ENCODE measurements around the gene FBXO3.
A peak's percentile ranks its signal among the peaks of the same experiment; 100 is the strongest.
"Not testable (repeated sequence)": the region's sequence is repeated elsewhere in the genome, so short reads cannot be mapped to it uniquely, and the experiment has no call there.

The FBXO3 gene

GRCh38 chr11:33724644-33725035 is 49.7 kb downstream of the FBXO3 start:
- DNase-seq, result no peak

DNA sequence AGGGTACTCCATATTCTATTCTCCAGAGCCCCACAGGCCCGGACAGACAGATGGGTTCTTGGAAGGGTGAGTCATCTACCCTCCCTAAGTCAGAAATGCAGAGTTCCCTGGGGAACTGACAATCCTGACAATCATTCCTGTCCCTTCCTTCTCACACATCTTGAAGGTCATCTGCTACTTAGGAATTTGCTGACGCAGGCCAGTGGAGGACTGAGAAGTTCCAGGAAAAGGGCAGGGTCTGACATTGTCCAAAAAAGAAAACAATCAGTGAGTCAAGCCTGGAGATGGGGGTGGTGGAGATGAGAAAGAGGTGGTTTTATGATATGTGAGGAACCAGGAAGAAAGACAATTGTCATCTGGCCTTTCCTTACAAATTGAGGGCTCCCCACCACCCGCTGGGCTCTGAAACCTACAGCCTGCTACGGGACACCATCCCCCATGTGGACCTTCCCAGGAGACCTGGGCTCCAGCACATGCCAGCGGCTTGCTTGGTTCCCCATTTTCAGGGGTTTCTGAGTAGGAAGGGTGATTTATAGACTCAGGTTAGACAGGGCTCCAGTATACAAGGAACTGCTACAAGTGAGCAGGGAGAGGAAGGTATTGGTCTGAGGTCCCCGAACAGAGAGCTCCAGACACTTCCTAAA is 51.0 kb downstream of the FBXO3 start:
- DNase-seq, result no peak

DNA sequence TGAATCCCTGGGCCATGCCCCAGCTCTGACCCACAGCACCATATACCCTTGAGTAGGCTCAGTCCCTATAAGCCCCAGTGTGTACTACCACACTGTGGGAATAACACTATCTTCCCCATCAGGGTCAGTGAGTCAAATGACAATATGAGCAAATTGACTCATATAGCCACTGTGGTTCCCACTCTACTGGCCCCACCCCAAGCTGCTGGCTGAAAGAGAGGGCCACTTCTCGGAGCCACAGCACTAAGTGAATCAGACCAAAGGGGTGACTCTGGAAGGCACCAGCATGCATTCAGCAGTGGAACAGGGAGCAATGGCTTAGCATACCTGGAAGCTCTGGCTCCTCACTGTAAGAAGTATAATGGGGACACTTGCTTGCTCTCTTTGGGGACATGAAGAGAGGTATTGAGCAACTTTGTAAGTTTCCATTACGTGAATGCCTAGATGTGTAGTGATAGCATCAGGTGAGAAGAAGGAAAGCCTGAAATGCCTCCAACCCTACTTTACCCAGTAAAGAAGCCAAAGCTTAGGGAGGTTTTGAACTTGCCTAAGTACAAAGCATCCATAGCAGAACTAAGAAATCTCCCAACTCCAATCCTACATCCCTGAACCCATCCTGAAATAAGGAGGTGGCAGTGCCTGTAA is 51.6 kb downstream of the FBXO3 start:
- DNase-seq, result no peak

DNA sequence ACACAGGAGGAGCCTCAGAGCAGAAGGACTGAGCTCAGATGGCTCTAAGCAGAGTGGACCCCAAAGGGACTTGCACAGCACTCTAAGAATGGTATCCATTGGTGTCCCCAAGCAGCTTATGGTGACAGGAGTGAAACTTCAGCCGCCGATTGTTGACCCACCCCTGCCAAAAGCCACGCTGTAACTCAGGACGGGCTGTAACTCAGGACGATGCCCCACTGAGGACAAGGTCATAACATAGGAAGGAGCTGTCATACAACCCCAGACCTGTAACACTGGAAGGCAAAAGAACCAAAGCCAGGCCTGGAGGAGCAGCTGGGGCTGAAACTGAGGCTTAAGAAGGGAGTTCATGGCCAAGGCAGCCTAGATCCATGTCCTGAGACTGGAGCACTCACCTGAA is 52.3 kb downstream of the FBXO3 start:
- DNase-seq, result no peak

- no peak for DNase-seq
Observed at GRCh38 chr11:33721426-33721825, 52.9 kb downstream of the FBXO3 start.

GRCh38 chr11:33719587-33719986 is 54.7 kb downstream of the FBXO3 start:
- DNase-seq, result no peak

DNA sequence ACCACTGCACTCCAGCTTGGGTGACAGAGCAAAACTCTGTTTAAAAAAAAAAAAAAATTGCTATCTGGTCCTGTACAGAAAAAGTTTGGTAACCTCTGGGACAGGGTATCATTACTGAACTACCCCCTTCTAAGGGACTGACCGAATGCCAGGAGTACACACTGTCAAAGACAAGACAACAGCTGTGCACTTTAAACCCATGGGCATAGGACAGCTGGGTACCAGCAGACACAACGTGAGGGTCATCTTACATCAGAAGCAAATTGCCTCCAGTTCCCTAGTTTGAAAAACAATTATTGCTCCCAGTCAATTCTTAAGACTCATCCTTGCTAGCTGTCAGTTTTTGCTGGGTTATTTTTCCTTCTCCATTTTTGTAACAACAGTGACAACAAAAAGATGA is 55.9 kb downstream of the FBXO3 start:
- no peak for DNase-seq

DNA sequence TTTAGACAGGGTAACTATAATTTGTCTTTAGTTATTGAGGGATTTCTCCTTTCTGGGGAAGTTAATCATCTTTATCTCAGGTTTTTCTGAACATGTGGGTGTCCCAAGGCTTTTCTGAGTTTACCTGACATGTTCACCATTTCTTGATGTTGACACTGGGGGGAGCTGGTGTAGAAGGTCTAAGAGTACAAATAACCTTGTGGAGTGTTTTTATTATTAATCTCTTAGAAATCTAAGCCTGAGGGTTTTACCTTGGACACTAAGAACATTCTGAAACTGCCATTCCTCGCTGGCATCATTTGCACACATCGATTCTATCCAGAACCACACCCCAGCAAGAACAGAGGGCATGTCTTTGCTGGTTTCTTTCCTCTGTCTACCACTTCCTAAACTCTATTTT is 58.1 kb downstream of the FBXO3 start:
- DNase-seq, result no peak

DNA sequence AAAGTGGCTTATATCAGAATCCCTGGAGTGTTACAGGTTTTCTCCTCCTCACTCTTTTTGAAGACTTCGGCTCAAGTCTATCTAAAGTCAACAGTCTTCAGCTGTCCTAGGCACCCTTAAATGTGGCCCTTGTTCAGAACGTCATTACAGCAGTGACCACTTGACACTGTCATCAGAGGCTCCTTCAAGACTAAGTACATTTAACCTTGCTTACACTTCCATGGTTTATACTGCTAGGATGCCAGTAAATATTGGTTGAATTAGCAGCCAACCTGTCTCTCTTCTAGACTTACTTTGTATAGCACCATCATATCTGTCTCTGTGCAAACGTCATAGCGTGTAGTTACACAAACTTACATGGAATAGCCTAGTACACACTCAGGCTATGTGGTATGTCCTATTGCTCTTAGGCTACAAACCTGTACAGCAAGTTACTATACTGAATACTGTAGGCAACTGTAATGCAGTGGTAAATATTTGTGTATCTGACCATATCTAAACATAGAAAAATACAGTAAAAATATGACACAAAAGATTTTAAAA is 60.4 kb downstream of the FBXO3 start:
- DNase-seq, result no peak

DNA sequence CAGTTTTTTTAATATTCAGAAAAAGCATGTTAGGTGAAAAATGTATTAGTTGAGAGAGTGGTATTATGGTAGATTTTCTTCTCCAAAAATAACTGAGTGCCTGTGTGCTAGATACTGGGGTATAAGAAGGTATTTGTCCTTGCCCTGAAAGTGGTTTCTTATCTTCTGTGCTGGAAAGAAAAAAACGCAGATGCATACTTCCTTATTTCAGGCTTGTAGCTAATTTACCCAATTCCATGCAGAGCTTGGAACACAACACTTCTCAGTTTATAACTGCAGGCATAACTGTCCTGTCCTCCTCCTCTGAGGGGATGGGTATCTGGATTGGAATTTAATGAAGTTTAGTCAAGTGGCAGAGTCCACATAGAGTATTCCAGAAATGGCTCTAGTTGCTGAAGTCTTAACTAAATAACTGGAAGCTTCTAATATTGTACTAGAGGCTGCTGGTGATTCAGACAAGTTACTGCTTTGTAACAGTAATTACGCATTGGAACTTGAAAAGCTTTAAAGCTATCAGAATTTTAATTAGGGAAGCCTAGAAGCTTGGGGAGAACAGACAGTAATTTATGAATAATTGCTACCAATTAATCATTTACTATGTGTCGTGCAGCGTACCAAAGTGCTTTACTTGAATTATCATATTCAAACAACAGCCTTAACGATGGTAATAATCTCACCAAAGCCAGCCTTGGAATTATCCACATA is 61.0 kb downstream of the FBXO3 start:
- DNase-seq, result no peak

- DNase-seq, result no peak
Observed at GRCh38 chr11:33712436-33712835, 61.9 kb downstream of the FBXO3 start.

DNA sequence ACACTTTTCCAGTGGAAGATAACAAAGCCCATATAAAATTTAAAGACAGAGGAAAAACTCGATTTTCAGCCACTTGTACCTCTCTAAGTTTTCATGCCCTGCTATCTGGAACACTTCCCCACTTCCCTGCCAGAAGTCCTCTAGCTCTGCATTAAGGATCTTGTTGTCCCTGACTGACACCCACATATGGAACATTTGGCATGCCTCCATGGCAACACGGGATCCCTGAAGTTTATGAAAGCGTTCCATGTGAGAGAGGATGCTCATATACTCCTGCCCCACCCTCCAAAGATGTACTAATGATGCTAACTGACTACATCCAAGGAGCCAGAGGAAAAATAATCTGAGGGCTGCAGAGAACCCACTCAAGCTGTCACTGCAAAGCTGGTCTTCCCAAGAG is 64.9 kb downstream of the FBXO3 start:
- DNase-seq, result no peak

DNA sequence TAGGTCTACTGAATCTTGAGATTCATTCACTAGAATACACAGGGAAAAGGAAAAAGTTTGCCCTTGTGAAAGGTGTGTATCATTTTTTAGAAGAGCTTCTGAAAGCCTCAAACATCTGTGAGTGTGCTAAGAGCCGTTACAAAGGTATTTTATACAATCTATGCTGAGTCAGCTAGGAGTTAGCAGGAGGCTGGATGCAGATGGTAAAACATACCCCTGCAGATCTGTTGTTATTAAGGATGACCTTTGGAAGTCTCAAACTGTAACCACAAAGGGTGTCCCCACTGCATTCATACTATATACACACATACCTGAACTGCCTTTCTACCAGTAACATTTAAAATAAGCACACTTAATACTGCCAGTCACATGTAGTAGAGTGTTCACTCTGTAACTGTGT is 65.3 kb downstream of the FBXO3 start:
- DNase-seq, result no peak

GRCh38 chr11:33707831-33708230 is 66.5 kb downstream of the FBXO3 start:
- not testable (repeated sequence) for DNase-seq

DNA sequence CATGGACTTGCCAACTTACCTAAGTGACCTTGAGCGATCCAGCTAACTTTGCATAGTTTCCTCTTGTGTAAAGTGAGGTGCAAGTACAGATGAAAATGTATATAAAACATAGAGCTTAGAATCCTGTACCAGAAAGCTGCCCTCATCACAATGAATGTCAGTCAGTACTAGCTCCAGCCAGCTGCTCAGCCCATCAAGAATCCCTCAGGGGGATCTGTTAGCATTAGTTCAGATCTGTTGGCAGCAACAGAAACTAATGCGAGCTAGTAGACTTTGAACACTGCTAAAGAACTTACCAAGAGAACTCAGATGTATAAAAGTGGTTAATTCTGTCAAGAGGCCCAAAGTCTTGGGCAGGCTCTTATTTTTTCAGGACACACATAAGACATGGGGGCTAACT is 67.4 kb downstream of the FBXO3 start:
- DNase-seq, result no peak

DNA sequence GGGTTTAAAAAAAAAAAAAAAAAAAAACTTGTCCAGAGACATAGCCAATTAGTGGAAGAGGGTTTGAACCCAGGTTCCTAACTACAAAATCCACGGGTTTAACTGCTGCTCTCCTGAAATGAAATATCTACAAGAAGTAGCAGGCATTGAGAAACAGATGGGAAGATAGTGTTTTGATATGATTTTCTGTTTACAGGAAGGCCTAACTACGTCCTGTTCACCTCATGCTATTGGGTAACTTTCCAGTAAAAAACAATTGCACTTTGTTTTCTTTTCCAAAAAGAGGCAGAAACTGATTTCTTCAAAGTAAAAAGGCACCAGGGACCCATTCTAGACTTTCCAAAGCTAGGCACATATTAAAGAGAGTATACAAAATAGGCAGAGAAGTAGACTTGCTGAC is 67.8 kb downstream of the FBXO3 start:
- DNase-seq, result no peak

GRCh38 chr11:33704240-33705002 is 69.9 kb downstream of the FBXO3 start:
- no peak for DNase-seq

DNA sequence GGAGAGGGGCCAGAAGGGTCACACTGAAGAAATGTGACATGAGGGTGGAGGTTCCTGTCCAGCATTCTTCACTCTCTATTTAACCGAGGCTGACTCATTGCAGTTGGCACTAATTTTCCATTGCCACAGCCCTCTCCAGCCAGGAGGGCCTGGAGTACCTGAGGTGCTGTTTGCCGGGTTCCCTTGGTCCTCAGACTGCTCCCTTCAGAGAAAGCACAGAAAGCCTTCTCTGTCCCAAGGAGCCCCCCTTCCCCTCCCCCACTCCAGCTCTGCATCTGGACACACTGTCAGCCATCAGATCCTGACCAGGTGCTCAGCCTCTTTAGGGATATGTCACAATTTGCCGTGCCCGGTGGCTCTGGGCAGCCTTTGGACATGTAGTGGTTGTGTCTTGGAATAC is 70.5 kb downstream of the FBXO3 start:
- no peak for DNase-seq

- no peak for DNase-seq
Observed at GRCh38 chr11:33703234-33703633, 71.1 kb downstream of the FBXO3 start.

DNA sequence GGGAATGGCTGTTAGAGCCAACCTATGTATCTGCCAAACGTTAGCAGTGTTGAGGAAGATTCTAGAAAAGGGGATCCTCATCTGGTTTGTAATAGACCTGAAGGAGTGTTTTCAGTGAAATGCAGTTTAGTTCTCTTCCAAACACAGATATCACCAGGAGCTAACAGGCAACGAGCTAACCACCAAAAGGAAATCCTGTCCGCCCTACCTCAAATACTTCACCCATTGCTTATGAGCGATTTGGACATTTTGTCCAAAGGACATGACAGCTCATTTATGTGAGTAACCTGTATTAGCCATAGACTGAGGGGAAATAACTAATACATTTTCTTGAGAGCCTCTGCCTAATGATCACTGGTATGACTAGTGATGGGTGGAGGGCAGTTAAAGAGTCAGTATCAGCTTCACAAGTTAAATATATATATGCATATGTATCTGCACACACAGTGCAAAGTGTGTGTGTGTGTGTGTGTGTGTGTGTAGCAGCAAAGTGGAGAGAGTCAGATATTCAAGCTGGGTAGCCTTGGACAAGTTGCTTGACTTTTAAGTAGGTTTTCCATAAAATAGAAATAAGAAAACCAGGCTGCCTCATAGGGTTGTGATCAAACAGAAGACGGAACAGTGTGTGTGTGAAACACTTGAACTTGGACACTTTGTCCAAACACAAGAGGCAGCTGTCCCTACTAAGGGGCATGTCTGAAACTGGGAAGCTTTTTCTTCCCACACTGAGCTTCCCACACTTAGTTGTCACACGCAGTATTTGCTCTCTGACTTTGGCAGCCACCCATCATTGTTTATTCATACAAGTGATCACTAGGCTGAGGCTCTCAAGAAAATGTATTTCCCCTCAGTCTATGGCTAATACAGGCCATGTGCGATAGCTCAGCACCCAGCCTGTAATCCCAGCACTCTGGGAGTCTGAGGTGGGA is 72.8 kb downstream of the FBXO3 start:
- no peak for DNase-seq

DNA sequence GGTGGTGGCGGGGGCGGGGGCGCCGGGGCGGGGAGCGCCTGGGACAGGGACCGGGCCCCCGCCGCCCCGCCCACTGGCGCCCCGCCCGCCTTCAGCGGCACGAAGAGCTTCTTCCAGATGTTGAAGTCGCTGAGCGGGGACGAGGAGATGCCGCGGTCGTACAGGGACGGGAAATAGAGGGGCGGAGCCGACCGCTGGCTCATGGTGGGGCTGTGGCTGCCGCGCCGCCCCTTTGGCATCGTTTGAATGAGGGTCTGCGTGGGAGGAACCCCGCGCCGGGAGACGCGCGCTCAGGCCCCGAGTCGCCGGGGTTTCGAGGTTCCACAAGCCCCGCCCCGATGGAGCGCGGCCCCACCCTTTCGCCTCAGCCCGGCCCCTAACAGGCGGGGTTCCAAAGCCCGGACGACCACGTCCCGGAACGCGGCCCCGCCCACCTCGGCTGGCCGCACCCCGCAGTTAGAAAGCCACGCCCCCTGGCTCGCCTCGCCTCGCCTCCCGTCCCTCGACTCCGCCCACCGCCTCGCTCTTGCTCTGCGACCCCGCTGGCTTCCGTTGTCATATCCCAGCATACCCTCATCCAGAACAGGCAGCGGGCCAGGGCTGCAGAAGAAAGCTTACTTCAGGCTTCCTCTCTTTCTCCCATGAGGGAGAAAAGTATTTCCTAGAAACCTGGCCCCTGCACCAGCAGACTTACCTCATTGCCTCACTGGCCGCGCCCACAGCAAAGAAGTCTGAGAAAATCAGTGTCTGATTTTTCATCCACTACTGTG is 73.6 kb downstream of the FBXO3 start, which contains the start of gene C11orf91:
Gene C11orf91, minus strand, starts transcription at position 325 of the 770 bp plus-strand sequence. Its CDS starts 86 bp downstream, at position 239.
- peak; percentile 70 for DNase-seq

Measured in NCI-H510A (cell line).